GM10266 (cell line): ENCODE data around the gene TMEM179B.
"Not testable (repeated sequence)": the region's sequence is repeated elsewhere in the genome, so short reads cannot be mapped to it uniquely, and the experiment has no call there.

Experiments used
- DNase-seq: peaks from one replicate; pipeline ENCODE4 v3.0.0; 2012; ENCODE audit errors: extremely low spot score
- CTCF ChIP-seq: IDR thresholded peaks from 2 replicates; pipeline ENCODE4 v1.5.1; 2012; ENCODE audit warnings: mild to moderate bottlenecking, low read depth; ENCODE audit not compliant: control insufficient read depth, insufficient read depth; ENCODE audit errors: missing control alignments

Gene TMEM179B

GRCh38 chr11:62787005-62787759 is at the start of gene TMEM179B:
Gene TMEM179B, plus strand, starts transcription at chr11:62787402. Its CDS starts 30 bp downstream, at chr11:62787432.
- DNase-seq: peak; percentile 98
- peak; percentile 79 for TF ChIP-seq CTCF

- DNase-seq: no peak
- TF ChIP-seq CTCF: no peak
Observed at GRCh38 chr11:62747475-62748160, 39.6 kb upstream of the TMEM179B start.

GRCh38 chr11:62749931-62750330 is 37.3 kb upstream of the TMEM179B start:
- DNase-seq: not testable (repeated sequence)

GRCh38 chr11:62752177-62752785 is 34.9 kb upstream of the TMEM179B start:
- no peak for TF ChIP-seq CTCF
- no peak for DNase-seq

GRCh38 chr11:62752994-62753735 is 34.0 kb upstream of the TMEM179B start:
- no peak for TF ChIP-seq CTCF
- DNase-seq: no peak

GRCh38 chr11:62753736-62754603 is 33.2 kb upstream of the TMEM179B start, which contains the start of gene ZBTB3:
Gene ZBTB3, minus strand, starts transcription at chr11:62754160. Its CDS starts 496 bp downstream, at chr11:62753664.
- TF ChIP-seq CTCF: no peak
- DNase-seq: peak; percentile 90
